LNCaP clone FGC (cell line): ENCODE results near the gene EFHC1.

ENCODE experiments used
- DNase-seq: peaks from one replicate; pipeline ENCODE4 v3.0.0-alpha.2; 2011; ENCODE audit warnings: low read depth
- H3K4me3 ChIP-seq: 2 replicates; pipeline ENCODE4 v1.5.1; 2011; ENCODE audit warnings: mild to moderate bottlenecking, low read depth, low read length, control low read depth
- TF ChIP-seq, protein P1 (sequence below): IDR thresholded peaks from 2 replicates; pipeline ENCODE4 v1.5.1; 2012; ENCODE audit warnings: mild to moderate bottlenecking; ENCODE audit not compliant: control insufficient read depth, insufficient read depth; ENCODE audit errors: extremely low read depth

EFHC1 gene

DNA sequence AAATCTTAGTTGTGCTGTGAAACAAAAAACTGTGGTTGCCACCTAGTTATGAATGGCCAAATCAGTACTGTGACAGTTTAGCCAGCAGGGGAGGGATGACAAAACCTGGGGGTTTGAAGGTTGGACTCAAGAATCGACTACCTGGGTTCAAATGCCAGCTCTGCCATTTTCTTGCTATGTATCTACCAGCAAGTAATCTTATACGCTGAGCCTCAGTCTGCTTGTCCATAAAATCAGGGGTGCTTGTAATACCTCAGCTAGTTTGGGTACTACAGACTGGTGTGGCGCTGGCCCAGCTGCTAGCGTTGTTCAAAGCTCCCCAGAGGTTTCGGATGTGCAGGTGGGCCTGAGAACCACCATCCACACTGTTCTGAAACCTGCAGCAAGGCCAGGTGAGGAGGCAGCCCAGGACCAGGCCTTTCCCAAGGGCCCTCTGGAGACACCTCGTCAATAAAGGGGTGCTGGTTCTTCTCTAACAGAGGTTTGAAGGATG is 116.3 kb downstream of the EFHC1 start:
- H3K4me3 ChIP-seq: no peak overlapping the region
- TF ChIP-seq, protein P1, sequence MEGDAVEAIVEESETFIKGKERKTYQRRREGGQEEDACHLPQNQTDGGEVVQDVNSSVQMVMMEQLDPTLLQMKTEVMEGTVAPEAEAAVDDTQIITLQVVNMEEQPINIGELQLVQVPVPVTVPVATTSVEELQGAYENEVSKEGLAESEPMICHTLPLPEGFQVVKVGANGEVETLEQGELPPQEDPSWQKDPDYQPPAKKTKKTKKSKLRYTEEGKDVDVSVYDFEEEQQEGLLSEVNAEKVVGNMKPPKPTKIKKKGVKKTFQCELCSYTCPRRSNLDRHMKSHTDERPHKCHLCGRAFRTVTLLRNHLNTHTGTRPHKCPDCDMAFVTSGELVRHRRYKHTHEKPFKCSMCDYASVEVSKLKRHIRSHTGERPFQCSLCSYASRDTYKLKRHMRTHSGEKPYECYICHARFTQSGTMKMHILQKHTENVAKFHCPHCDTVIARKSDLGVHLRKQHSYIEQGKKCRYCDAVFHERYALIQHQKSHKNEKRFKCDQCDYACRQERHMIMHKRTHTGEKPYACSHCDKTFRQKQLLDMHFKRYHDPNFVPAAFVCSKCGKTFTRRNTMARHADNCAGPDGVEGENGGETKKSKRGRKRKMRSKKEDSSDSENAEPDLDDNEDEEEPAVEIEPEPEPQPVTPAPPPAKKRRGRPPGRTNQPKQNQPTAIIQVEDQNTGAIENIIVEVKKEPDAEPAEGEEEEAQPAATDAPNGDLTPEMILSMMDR: no peak
- no peak for DNase-seq

DNA sequence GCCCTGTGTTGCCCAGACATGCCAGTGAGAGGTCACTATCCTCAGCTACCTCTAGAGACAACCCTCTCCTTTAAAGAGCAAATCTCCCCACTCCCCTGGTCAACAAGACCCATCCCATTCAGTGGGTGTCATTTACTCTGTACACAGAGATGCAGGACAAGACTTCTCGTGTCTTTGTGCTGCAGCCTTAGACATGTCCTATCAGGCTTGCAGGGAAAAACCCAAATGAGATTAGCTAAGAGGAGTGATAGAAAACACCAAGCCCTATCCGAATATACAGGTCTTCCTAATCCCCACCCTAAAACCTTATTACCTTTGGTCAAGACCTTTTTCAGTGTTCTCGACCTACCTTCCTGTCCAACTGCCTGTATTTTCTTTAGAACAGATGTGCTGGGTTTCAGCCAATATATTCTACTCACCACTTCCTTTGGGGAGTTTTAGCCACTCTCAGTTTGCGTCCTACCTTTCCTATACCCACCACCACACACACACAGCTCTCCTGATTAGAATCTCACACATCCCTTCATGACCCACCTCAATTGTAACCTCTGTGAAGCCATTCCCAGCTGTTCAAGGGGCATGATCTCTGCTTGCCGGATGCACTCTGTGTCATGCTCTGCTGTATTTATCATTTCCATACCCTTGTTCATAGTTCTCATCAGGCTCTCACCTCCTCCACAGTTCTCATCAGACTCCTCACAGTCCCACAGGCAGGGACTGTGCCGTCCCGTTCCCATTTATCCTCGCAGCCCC is 117.0 kb downstream of the EFHC1 start:
- no peak overlapping the region for H3K4me3 ChIP-seq
- DNase-seq: no peak
- TF ChIP-seq, protein P1: no peak

DNA sequence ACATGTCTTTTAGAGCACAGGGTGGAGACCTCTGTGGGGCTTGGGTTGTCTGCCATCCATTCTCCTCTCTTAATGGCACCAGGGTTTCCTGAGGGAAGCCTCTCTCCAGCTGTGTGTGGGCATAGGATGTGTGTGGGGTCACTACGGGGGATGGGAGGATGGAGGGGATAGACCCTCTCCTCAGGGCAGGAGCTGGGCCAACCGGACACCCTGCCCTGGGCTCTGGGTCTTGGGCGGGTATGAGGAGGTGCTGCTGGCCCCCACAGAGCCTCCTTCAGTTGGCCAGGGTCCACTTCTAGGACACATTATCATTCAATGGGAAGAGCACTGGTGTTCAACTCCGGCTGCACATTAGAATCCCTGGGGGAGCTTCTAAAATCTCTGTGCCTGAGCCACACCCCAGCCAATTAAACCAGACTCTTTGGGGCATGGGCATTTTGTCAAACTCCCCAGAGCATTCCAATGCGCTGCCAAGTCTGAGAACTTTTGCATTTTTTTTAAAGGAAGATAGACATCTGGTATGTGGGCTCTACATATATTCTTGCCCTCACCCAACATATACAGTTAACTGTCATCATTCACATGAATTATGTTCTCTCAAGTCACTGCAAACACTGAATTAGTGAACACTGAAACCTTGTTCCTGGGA is 118.2 kb downstream of the EFHC1 start:
- H3K4me3 ChIP-seq: no peak overlapping the region
- TF ChIP-seq, protein P1: no peak
- DNase-seq: no peak

DNA sequence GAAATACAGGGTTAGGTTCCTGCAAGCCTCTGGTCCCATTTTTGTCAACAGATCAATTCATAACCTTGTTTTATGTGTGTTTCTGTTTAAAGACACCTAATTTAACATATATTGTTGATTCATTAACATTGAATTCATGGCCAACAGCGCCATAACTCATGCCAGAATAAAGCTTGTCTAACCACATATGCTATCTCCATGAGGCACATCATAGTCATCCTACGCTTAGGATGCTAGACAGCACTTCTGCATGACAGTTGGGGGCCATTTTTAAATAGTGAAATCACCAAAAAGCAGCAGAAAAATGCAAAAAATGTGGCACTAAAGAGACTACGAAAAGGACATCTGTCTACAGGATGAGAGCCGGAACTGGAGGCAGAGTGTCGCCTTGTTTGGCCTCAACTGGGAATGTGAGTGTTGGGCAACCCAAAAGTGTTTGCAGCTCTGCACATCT is 118.8 kb downstream of the EFHC1 start:
- TF ChIP-seq, protein P1: no peak
- no peak overlapping the region for H3K4me3 ChIP-seq
- no peak for DNase-seq

DNA sequence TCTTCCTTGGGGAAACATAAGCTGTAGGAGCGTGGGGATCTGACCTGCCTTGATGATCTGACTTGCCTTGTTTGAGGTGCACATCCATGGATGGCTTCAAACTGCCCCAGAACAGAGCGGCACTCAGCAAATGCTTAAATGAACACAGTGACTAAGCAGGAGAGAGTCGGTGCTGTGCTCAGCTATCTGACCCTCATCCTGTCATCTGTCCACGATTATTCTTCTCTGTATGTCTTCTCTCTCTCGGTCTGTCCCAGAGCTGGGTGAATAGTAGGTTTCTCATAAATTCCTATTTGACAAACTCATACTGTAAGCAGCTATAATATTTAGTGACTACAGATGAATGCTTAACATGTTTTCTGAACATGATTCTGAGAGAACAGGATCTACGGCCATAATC is 119.5 kb downstream of the EFHC1 start:
- no peak for DNase-seq
- TF ChIP-seq, protein P1: no peak
- no peak overlapping the region for H3K4me3 ChIP-seq

DNA sequence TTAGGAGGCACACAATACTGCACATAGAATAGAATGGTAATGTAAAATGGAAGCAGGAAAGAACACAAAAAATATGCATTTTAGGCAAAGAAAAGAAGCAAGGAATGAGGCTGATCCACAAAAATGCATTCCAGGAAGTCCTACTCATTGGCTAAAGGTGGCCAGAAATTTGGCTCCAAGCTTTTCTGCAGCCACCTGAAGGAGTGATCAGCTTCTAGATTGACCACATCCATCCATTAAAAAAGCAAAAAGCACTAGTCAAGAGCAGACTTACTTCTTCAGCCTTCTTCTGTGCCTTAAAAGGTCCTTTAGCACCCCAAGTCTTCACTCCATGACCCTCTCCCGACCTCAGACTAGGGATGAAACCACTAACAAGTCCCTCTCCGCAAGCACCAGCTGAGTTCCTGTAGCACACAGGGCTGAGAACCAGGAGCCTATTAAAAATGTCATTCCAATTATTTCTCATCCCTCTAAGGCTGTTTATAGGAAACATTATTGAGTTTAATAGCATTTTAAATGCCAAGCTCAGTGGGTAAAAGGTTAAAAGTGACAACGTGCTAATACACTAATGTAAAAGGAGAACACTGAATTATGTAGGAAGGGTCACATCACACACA is 120.3 kb downstream of the EFHC1 start:
- DNase-seq: no peak
- TF ChIP-seq, protein P1: no peak
- no peak overlapping the region for H3K4me3 ChIP-seq
